Measurements from ENCODE around the gene COL6A3. TPM values are rescaled to one million over a fixed set of nuclear protein-coding genes. Genes with fewer than 3 reads are reported as not detected.

The COL6A3 gene, protein sequence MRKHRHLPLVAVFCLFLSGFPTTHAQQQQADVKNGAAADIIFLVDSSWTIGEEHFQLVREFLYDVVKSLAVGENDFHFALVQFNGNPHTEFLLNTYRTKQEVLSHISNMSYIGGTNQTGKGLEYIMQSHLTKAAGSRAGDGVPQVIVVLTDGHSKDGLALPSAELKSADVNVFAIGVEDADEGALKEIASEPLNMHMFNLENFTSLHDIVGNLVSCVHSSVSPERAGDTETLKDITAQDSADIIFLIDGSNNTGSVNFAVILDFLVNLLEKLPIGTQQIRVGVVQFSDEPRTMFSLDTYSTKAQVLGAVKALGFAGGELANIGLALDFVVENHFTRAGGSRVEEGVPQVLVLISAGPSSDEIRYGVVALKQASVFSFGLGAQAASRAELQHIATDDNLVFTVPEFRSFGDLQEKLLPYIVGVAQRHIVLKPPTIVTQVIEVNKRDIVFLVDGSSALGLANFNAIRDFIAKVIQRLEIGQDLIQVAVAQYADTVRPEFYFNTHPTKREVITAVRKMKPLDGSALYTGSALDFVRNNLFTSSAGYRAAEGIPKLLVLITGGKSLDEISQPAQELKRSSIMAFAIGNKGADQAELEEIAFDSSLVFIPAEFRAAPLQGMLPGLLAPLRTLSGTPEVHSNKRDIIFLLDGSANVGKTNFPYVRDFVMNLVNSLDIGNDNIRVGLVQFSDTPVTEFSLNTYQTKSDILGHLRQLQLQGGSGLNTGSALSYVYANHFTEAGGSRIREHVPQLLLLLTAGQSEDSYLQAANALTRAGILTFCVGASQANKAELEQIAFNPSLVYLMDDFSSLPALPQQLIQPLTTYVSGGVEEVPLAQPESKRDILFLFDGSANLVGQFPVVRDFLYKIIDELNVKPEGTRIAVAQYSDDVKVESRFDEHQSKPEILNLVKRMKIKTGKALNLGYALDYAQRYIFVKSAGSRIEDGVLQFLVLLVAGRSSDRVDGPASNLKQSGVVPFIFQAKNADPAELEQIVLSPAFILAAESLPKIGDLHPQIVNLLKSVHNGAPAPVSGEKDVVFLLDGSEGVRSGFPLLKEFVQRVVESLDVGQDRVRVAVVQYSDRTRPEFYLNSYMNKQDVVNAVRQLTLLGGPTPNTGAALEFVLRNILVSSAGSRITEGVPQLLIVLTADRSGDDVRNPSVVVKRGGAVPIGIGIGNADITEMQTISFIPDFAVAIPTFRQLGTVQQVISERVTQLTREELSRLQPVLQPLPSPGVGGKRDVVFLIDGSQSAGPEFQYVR (N-terminal part only)
- total RNA-seq (1 to 10 TPM; 1.3 TPM), total RNA-seq (0.64 to 226 (median 7.5) reads per million in 172 experiments)
- 1.9 TPM for polyA plus RNA-seq (2013, experiment 1 of 2)
- polyA plus RNA-seq (2013, experiment 2 of 2) = 8.6 TPM

DNA sequence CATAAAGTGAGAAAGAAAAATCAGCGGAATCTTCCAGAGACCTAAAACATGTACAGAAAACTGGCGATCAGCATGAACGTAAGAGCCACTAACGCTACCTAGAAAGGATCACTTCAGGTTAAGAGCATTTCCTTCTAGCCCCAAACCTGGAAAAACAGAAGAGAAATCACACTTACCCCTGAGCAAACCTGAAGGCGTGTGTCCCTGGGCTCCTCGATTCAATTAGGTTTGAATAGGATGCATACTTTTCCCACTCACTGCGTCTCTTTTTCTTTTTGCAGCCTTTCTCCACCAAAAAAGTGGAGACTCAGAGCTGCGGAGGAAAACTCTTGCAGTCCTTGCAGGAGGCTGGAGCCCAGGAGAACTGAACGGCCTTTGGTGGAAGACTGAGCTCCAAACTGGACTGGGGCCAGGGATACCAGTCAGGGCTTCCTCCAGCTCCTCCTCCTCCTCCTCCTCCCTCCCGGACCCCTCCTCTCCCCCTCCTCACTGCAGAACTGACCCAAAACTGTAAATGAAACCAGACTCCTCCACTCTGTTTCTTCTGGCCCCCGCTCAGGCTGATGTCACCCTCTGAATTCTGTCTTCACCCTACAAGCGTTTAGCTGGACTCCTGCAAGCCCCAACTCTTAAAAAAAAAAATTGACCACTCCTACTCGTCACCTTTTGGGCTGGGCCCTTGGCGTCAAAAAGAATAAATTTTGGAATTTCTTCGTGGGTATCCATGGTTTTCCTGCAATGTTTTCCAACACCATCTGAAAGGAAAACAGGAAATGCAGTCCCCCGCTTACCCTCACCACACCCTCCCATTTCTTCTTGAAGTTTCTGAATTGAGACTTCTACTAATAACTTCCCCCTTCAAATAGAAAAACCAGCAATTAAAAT is at the start of gene COL6A3:
Gene COL6A3, minus strand, starts transcription at position 388 of the 885 bp plus-strand sequence. CDS start 17,347 bp downstream, outside the sequence.
- Histone ChIP-seq H3K4me1 (ENCODE audit: insufficient read depth, low read length) (no peaks in the 10 kb centered on the region), H3K9me3 (ENCODE audit: control insufficient read depth in 1 of 2, insufficient read depth in 1 of 2, low read length in 2 of 2) (no peaks in the 10 kb centered on the region), H3K4me3 (ENCODE audit: low read length) (no peak within 1 kb of the TSS), H3K27me3 (ENCODE audit: control insufficient read depth in 1 of 2, insufficient read depth in 2 of 2, low read length in 2 of 2) (no peaks in the 10 kb centered on the region), H3K27ac (ENCODE audit: low read depth in 1 of 2, low read length in 2 of 2) (no peak within 1 kb of the TSS), H3K36me3 (ENCODE audit: insufficient read depth, low read length) (no peaks in the 10 kb centered on the region)
- H3K4me1 Mint-ChIP-seq (ENCODE audit: low read depth) = no peaks in the 10 kb centered on the region
- ChIA-PET CTCF (interaction anchor here (2.0 kb wide), 1 partner anchor 61 kb away, joined by 5 read pairs; no protein-coding TSS in a partner anchor), POLR2A (no interaction called here)
- ATAC-seq (ENCODE audit: poor library complexity) (no peak), DNase-seq (no peak)
- H3K9me3 Mint-ChIP-seq = no peaks in the 10 kb centered on the region
- TF ChIP-seq, protein P1, sequence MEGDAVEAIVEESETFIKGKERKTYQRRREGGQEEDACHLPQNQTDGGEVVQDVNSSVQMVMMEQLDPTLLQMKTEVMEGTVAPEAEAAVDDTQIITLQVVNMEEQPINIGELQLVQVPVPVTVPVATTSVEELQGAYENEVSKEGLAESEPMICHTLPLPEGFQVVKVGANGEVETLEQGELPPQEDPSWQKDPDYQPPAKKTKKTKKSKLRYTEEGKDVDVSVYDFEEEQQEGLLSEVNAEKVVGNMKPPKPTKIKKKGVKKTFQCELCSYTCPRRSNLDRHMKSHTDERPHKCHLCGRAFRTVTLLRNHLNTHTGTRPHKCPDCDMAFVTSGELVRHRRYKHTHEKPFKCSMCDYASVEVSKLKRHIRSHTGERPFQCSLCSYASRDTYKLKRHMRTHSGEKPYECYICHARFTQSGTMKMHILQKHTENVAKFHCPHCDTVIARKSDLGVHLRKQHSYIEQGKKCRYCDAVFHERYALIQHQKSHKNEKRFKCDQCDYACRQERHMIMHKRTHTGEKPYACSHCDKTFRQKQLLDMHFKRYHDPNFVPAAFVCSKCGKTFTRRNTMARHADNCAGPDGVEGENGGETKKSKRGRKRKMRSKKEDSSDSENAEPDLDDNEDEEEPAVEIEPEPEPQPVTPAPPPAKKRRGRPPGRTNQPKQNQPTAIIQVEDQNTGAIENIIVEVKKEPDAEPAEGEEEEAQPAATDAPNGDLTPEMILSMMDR (IDR thresholded peaks at IDR 0.05) = no peak
- H3K27me3 Mint-ChIP-seq = no peaks in the 10 kb centered on the region
- no peaks in the 10 kb centered on the region for H3K36me3 Mint-ChIP-seq (ENCODE audit: low read depth)
- intact Hi-C loops (cut with DNase I, micrococcal nuclease) = no loop called here
- no peak within 1 kb of the TSS for H3K27ac Mint-ChIP-seq
- no peak within 1 kb of the TSS for H3K4me3 Mint-ChIP-seq

DNA sequence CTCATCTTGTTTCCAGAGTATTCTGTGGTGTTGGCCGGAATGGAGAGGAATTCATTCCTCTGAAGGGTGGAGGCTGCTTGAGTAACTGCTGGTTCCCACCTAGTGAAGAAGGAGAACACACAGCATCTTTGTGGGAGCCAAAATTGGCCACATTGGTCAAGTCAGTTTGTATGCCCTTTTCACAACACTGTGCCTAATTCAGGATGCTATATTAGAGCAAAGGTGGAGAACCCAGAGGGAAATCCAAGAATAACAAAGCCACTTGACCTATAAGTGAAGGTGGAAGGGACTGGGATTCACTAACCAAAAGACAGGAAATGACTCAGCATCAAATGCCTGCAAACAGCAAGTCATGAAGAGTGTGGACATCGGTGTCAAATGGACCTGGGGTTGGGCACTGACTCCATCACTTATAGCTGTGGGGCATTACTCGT is 45.8 kb upstream of the COL6A3 start:
- no peak overlapping the region for H3K4me3 Mint-ChIP-seq
- ChIA-PET POLR2A (no interaction called here), CTCF (no interaction called here)
- ATAC-seq (ENCODE audit: poor library complexity) (no peak), DNase-seq (no peak)
- H3K27ac Mint-ChIP-seq = no peak overlapping the region
- H3K27me3 ChIP-seq (ENCODE audit: control insufficient read depth in 1 of 2, insufficient read depth in 2 of 2, low read length in 2 of 2) = no peaks in the 10 kb centered on the region
- H3K4me3 ChIP-seq (ENCODE audit: low read length) = no peak overlapping the region
- H3K27me3 Mint-ChIP-seq = no peaks in the 10 kb centered on the region
- intact Hi-C loops (cut with DNase I, micrococcal nuclease) = no loop called here
- TF ChIP-seq, protein P1 (IDR thresholded peaks at IDR 0.05) = no peak
- H3K27ac ChIP-seq (ENCODE audit: low read depth in 1 of 2, low read length in 2 of 2) = no peak overlapping the region
- H3K36me3 ChIP-seq (ENCODE audit: insufficient read depth, low read length) = no peaks in the 10 kb centered on the region
- H3K9me3 Mint-ChIP-seq = no peaks in the 10 kb centered on the region
- H3K4me1 ChIP-seq (ENCODE audit: insufficient read depth, low read length) = no peaks in the 10 kb centered on the region
- H3K36me3 Mint-ChIP-seq (ENCODE audit: low read depth) = no peaks in the 10 kb centered on the region
- no peaks in the 10 kb centered on the region for H3K9me3 ChIP-seq (ENCODE audit: control insufficient read depth in 1 of 2, insufficient read depth in 1 of 2, low read length in 2 of 2)
- H3K4me1 Mint-ChIP-seq (ENCODE audit: low read depth) = peaks cover 13% of the 10 kb centered on the region
